MM.1S (cell line): ENCODE data around the gene SIAH1.
"Not testable (repeated sequence)": the region's sequence is repeated elsewhere in the genome, so short reads cannot be mapped to it uniquely, and the experiment has no call there.

Experiments used
- CTCF ChIP-seq: fragments of 300-600 bp; sonication (generic); IDR thresholded peaks from 2 replicates; pipeline ENCODE4 v1.5.1; 2016; ENCODE audit warnings: antibody characterized with exemption, low read length, mixed read lengths
- EZH2 ChIP-seq: fragments of 300-600 bp; sonication (generic); optimal IDR thresholded peaks from 2 replicates; pipeline ENCODE3; 2017; ENCODE audit warnings: low read depth, mild to moderate bottlenecking, antibody characterized with exemption, low read length, mixed read lengths
- EZH2phosphoT487 ChIP-seq: fragments of 300-600 bp; sonication (generic); IDR thresholded peaks from 2 replicates; pipeline ENCODE4 v1.6.1; 2018; ENCODE audit warnings: antibody characterized with exemption, low read length

- not testable (repeated sequence) for TF ChIP-seq CTCF, EZH2, EZH2phosphoT487
Observed at GRCh38 chr16:48416617-48417016, 31.4 kb upstream of the SIAH1 start.
